C1 segment of cervical spinal cord (tissue), 14 donors: Measurements from ENCODE around the gene DMBT1.

ENCODE experiments used
- DNase-seq, 14 donors: peaks; one replicate each; lab custom pipeline; 2025; lab: John Stamatoyannopoulos, UW

DMBT1 gene

GRCh38 chr10:122548407-122549085 is 12.0 kb upstream of the DMBT1 start:
- DNase-seq: no peak

- DNase-seq: no peak
Measured at GRCh38 chr10:122549636-122550035, 10.9 kb upstream of the DMBT1 start.

GRCh38 chr10:122550427-122550826 is 10.1 kb upstream of the DMBT1 start:
- no peak for DNase-seq

- no peak for DNase-seq
Measured at GRCh38 chr10:122550983-122551382, 9.6 kb upstream of the DMBT1 start.

- DNase-seq: peak in 1 of 14 donors; percentile 9
Measured at GRCh38 chr10:122551450-122551849, 9.1 kb upstream of the DMBT1 start.

- DNase-seq: no peak
Measured at GRCh38 chr10:122553341-122553740, 7.2 kb upstream of the DMBT1 start.

GRCh38 chr10:122554131-122555036 is 6.2 kb upstream of the DMBT1 start:
- DNase-seq: no peak

- no peak for DNase-seq
Measured at GRCh38 chr10:122555442-122555841, 5.1 kb upstream of the DMBT1 start.

GRCh38 chr10:122557516-122557915 is 3.0 kb upstream of the DMBT1 start:
- no peak for DNase-seq

- no peak for DNase-seq
Measured at GRCh38 chr10:122558452-122558851, 2.1 kb upstream of the DMBT1 start.

GRCh38 chr10:122559228-122559627 is 1.3 kb upstream of the DMBT1 start:
- no peak for DNase-seq

- no peak for DNase-seq
Measured at GRCh38 chr10:122561212-122561611, 658 bp downstream of the DMBT1 start.

GRCh38 chr10:122561792-122562191 is 1.2 kb downstream of the DMBT1 start:
- no peak for DNase-seq

GRCh38 chr10:122564980-122565379 is 4.4 kb downstream of the DMBT1 start:
- no peak for DNase-seq

- peak in 12 of 14 donors; percentile 21 to 86 (median 56) for DNase-seq
Measured at GRCh38 chr10:122565766-122566206, 5.2 kb downstream of the DMBT1 start.

- no peak for DNase-seq
Measured at GRCh38 chr10:122566632-122567031, 6.1 kb downstream of the DMBT1 start.

GRCh38 chr10:122567056-122567660 is 6.6 kb downstream of the DMBT1 start:
- peak in 2 of 14 donors; percentile 8 to 16 for DNase-seq

GRCh38 chr10:122568551-122568950 is 8.0 kb downstream of the DMBT1 start:
- DNase-seq: no peak

GRCh38 chr10:122570920-122571319 is 10.4 kb downstream of the DMBT1 start:
- no peak for DNase-seq

- peak in 4 of 14 donors; percentile 11 to 35 (median 17) for DNase-seq
Measured at GRCh38 chr10:122571892-122572291, 11.3 kb downstream of the DMBT1 start.

- DNase-seq: no peak
Measured at GRCh38 chr10:122575776-122576175, 15.2 kb downstream of the DMBT1 start.

GRCh38 chr10:122576291-122576690 is 15.7 kb downstream of the DMBT1 start:
- no peak for DNase-seq
